GM13976 (cell line): ENCODE results near the gene PPARA.

Experiments
- DNase-seq: peaks from one replicate; pipeline ENCODE4 v3.0.0; 2012; ENCODE audit warnings: low spot score
- CTCF ChIP-seq: IDR thresholded peaks from 2 replicates; pipeline ENCODE4 v1.5.1; 2012; ENCODE audit warnings: borderline replicate concordance, mild to moderate bottlenecking; ENCODE audit not compliant: insufficient read depth; ENCODE audit errors: extremely low read depth, missing control alignments, control extremely low read depth
- in situ Hi-C: fragments of 300-500 bp; cut with MboI; formaldehyde crosslinking; loops from one replicate; pipeline ENCODE4 v1.12.0; 2022; ENCODE audit warnings: low sequenced_read_pairs, mixed read lengths, inconsistent platforms; ENCODE audit not compliant: unreplicated experiment

PPARA gene

GRCh38 chr22:46145361-46145851 is 4.9 kb upstream of the PPARA start:
- DNase-seq: no peak
- TF ChIP-seq CTCF: no peak
- in situ Hi-C loops: no loop called here

- TF ChIP-seq CTCF: no peak
- no peak for DNase-seq
- in situ Hi-C loops: no loop called here
Observed at GRCh38 chr22:46145896-46146295, 4.4 kb upstream of the PPARA start.

GRCh38 chr22:46146329-46146728 is 4.0 kb upstream of the PPARA start:
- in situ Hi-C loops: no loop called here
- no peak for DNase-seq
- TF ChIP-seq CTCF: no peak

GRCh38 chr22:46147061-46147460 is 3.3 kb upstream of the PPARA start:
- no peak for DNase-seq
- TF ChIP-seq CTCF: no peak
- in situ Hi-C loops: no loop called here

- DNase-seq: no peak
- in situ Hi-C loops: no loop called here
- TF ChIP-seq CTCF: no peak
Observed at GRCh38 chr22:46147471-46148267, 2.7 kb upstream of the PPARA start.

- no peak for TF ChIP-seq CTCF
- no peak for DNase-seq
- in situ Hi-C loops: no loop called here
Observed at GRCh38 chr22:46148336-46148735, 2.0 kb upstream of the PPARA start.
